Breast epithelium (tissue), 4 donors: Measurements from ENCODE around the gene GRIK4. TPM values are rescaled to one million over a fixed set of nuclear protein-coding genes. Genes with fewer than 3 reads are reported as not detected.

Experiments
- DNase-seq, 2 donors: peaks; one replicate each; pipeline ENCODE4 v3.0.0-alpha.2; 2019; ENCODE audit warnings: low spot score in 2 of 2
- H3K27ac ChIP-seq, 2 donors: fragments of 200-600 bp; sonication (generic) in 1 of 2; one replicate each; pipeline ENCODE4 v1.5.1; 2016 to 2019; ENCODE audit warnings: mild to moderate bottlenecking in 1 of 2
- H3K27me3 ChIP-seq, 2 donors: fragments of 200-600 bp; sonication (generic) in 1 of 2; one replicate each; pipeline versions ENCODE4 v1.5.1 to v1.6.0; 2017 to 2019; ENCODE audit warnings: control low read depth in 1 of 2, mild to moderate bottlenecking in 1 of 2
- H3K36me3 ChIP-seq: fragments of 200-600 bp; one replicate; pipeline ENCODE4 v1.5.1; 2019
- H3K4me1 ChIP-seq, 2 donors: fragments of 200-600 bp; sonication (generic); one replicate each; pipeline ENCODE4 v1.5.1; 2016 to 2019; ENCODE audit warnings: control low read depth in 1 of 2
- H3K4me3 ChIP-seq, 3 donors: fragments of 200-600 bp; sonication (generic); 1 replicate in 2 of 3; 2 replicates in 1 of 3; pipeline ENCODE4 v1.5.1; 2016 to 2019; ENCODE audit warnings: mild to moderate bottlenecking in 3 of 3, moderate library complexity in 2 of 3
- H3K9me3 ChIP-seq, 2 donors: fragments of 200-600 bp; sonication (generic) in 1 of 2; one replicate each; pipeline ENCODE4 v1.5.1; 2016 to 2019; ENCODE audit warnings: control low read depth in 1 of 2
- CTCF ChIP-seq, 3 donors: fragments of 450-650 bp; IDR thresholded peaks; one replicate each; pipeline ENCODE4 v1.5.1; 2016 to 2017; ENCODE audit warnings: antibody characterized with exemption in 3 of 3, mild to moderate bottlenecking in 3 of 3, moderate library complexity in 3 of 3
- POLR2A ChIP-seq: fragments of 450-650 bp; IDR thresholded peaks from one replicate; pipeline ENCODE4 v1.6.1; 2016; ENCODE audit warnings: antibody characterized with exemption, mild to moderate bottlenecking, moderate library complexity
- POLR2AphosphoS5 ChIP-seq, 3 donors: sonication (generic); formaldehyde crosslinking; IDR thresholded peaks; one replicate each; pipeline ENCODE4 v1.6.1; 2017; ENCODE audit warnings: antibody characterized with exemption in 3 of 3
- intact Hi-C: fragments of 100-400 bp; cut with DNase I; formaldehyde crosslinking; loops from one replicate; pipeline ENCODE4 v1.15.1; 2023; ENCODE audit warnings: low total_unique reads
- total RNA-seq, 3 donors: library from RNA; depleted of rRNA; stranded (reverse); fragments of >200 nt; gene quantifications; one replicate each; pipeline ENCODE4 v1.1.0, GENCODE V29; 2016

Gene GRIK4
- total RNA-seq, 3 donors from 2014 or later = 0.29 to 0.66 TPM; not detected in 1

- intact Hi-C loops = no loop called here
- Histone ChIP-seq H3K4me1 (peaks cover 0 to 9% of the 10 kb centered on the region in 2 donors), H3K27ac (peak overlapping the region; percentile 40 to 52), H3K4me3 (no peak overlapping the region), H3K9me3 (peaks cover 0 to 5% of the 10 kb centered on the region in 2 donors), H3K36me3 (no peaks in the 10 kb centered on the region), H3K27me3 (no peaks in the 10 kb centered on the region)
- TF ChIP-seq POLR2AphosphoS5 (IDR thresholded peaks at IDR 0.05) (no peak), POLR2A (no peak), CTCF (IDR thresholded peaks at IDR 0.05) (no peak)
- DNase-seq = peak in 1 of 2 donors; percentile 68
Measured at GRCh38 chr11:120546312-120547205, 35.0 kb downstream of the GRIK4 start.

DNA sequence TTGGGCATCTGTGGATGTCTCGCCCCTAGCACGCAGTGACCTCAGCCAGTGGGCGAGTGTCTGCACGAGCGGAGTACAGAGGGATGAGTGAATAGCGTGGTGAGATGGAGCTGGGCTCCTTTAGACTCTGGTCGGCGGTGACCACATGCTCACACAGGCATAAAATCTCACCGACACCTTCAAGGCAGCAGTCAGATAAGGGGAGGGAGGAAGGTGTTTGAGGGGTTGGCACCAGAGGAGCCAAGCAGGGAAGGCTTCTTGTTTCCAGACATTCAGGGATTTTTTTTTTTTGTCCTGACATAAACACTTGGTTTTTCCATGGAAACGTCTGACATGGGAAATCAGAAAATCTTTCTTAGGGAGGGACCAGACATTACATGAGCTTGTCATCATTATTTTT lies 35.8 kb downstream of the GRIK4 start:
- H3K4me1 ChIP-seq = peaks cover 0 to 9% of the 10 kb centered on the region in 2 donors
- no peak for DNase-seq
- intact Hi-C loops = no loop called here

DNA sequence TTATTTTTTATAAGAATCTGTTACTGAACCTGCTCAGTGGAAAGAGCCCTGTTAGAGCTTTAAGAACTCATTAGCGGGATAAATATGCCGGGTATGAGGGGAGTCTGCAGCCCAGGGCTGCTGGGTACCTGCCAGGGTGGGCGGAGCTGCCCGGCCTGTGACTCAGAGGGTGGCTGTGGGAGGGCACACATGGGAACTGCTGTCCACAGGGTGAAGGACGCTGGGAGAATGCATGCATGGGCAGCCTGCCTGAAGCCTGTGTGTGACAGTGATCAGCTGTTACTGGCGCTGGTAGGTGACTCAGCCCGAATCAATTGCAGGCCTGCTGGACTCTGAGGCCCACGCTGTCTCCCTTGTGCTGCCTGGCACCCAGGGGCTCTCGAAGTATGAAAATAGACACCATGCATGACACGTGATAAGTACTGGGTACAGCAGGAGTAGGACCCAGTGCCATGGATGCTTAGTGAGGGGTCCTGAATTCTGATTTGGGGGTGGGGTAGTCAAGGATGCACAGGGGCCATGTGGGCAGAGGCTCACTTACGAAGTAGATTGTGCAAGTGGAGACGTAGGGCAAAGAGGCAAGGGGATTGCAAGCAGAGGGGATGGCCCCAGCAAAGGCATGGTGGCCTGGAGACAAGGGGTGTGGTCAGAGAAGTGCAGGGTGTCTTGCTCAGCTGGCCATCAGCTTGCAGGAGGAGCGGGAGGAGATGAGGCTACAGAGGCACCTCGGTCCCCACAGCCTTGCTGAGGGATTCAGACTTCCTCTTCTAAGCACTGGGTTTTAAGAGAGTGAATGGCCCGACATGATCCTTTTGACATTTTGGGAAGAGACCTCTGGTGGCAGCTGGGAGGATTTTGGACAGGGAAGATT lies 36.5 kb downstream of the GRIK4 start:
- no peak for TF ChIP-seq POLR2AphosphoS5 (IDR thresholded peaks at IDR 0.05)
- no peak for TF ChIP-seq POLR2A
- TF ChIP-seq CTCF (IDR thresholded peaks at IDR 0.05) = no peak
- peak overlapping the region; percentile 11 to 26 for H3K27ac ChIP-seq
- DNase-seq = peak; percentile 84 to 93
- H3K4me3 ChIP-seq = no peak overlapping the region
- intact Hi-C loops = no loop called here
- H3K9me3 ChIP-seq = no peaks in the 10 kb centered on the region
- H3K4me1 ChIP-seq = peaks cover 0 to 9% of the 10 kb centered on the region in 2 donors
- H3K27me3 ChIP-seq = no peaks in the 10 kb centered on the region
- H3K36me3 ChIP-seq = no peaks in the 10 kb centered on the region

More for the DNA sequence above, 35.8 kb downstream of the GRIK4 start:
- Histone ChIP-seq H3K27me3 (no peaks in the 10 kb centered on the region), H3K27ac (peak overlapping the region; percentile 40 to 52), H3K9me3 (no peaks in the 10 kb centered on the region), H3K4me3 (no peak overlapping the region), H3K36me3 (no peaks in the 10 kb centered on the region)
- TF ChIP-seq CTCF (IDR thresholded peaks at IDR 0.05) (no peak), POLR2A (no peak), POLR2AphosphoS5 (IDR thresholded peaks at IDR 0.05) (no peak)

DNA sequence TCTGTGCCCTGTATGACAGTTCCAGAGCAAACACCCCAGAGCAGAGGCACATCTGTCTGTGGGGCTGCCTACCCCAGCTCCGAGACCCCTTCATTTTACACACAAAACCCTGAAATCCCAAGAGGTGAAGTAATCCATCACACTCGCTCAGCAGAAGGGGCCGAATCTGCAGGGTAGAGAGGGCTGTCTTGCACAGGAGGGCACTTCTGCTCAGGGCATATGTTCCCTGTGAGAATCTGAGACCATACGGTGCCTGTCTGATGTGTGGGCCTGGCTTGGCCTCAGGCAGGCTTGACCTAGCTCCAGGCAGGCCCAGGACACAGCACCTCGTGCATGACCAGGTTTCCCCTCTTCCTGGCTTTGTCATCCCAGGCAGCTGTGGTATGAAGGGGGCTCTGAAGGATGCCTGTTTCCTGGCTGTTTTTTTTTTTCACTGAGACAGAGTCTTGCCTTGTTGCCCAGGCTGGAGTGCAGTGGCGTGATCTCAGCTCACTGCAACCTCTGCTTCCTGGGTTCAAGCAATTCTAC lies 37.2 kb downstream of the GRIK4 start:
- no peak overlapping the region for H3K4me3 ChIP-seq
- intact Hi-C loops = no loop called here
- H3K27ac ChIP-seq = no peak overlapping the region

More for the DNA sequence above, 37.2 kb downstream of the GRIK4 start:
- no peak for TF ChIP-seq POLR2A
- no peak for TF ChIP-seq POLR2AphosphoS5 (IDR thresholded peaks at IDR 0.05)
- no peak for TF ChIP-seq CTCF (IDR thresholded peaks at IDR 0.05)
- Histone ChIP-seq H3K36me3 (no peaks in the 10 kb centered on the region), H3K27me3 (no peaks in the 10 kb centered on the region), H3K4me1 (peaks cover 0 to 9% of the 10 kb centered on the region in 2 donors), H3K9me3 (no peaks in the 10 kb centered on the region)
- DNase-seq = no peak
